ENCODE data around the gene NFASC. TPM values are rescaled to one million over a fixed set of nuclear protein-coding genes. Genes with fewer than 3 reads are reported as not detected.

NFASC gene
- polyA plus RNA-seq, 3 donors, result 0.08 TPM; not detected in 2

GRCh38 chr1:205017766-205018165, 147.1 kb downstream of the NFASC start:
- Histone ChIP-seq H3K9ac (ENCODE audit: insufficient read depth, low read length, poor library complexity, severe bottlenecking) (no peak overlapping the region), H3K4me3 (replicated peaks in 1 of 3; ENCODE audit: low read depth in 2 of 3, low read length in 3 of 3) (no peak overlapping the region), H3K27ac (ENCODE audit: low read depth in 1 of 2, low read length in 2 of 2) (no peak overlapping the region), H4K20me1 (ENCODE audit: insufficient read depth, low read length) (no peaks in the 10 kb centered on the region), H3K79me2 (ENCODE audit: insufficient read depth, low read length) (no peaks in the 10 kb centered on the region), H3K4me1 (ENCODE audit: control insufficient read depth in 1 of 2, insufficient read depth in 2 of 2, low read length in 2 of 2) (no peaks in the 10 kb centered on the region), H3K4me2 (replicated peaks; ENCODE audit: extremely low read depth, low read length, poor library complexity, severe bottlenecking) (no peak overlapping the region), H3K9me3 (replicated peaks in 1 of 2; ENCODE audit: control insufficient read depth in 1 of 2, insufficient read depth in 1 of 2, low read length in 2 of 2) (no peaks in the 10 kb centered on the region), H3K27me3 (ENCODE audit: control insufficient read depth in 2 of 2, insufficient read depth in 2 of 2, low read length in 2 of 2) (no peaks in the 10 kb centered on the region), H2AFZ (ENCODE audit: insufficient read depth, low read depth, low read length, poor library complexity, severe bottlenecking) (no peak overlapping the region), H3K36me3 (replicated peaks in 1 of 2; ENCODE audit: control insufficient read depth in 1 of 2, insufficient read depth in 2 of 2, low read length in 2 of 2) (no peaks in the 10 kb centered on the region)
- Mint-ChIP-seq H3K27ac (no peak overlapping the region), H3K9me3 (peaks cover 0 to 2% (median 0%) of the 10 kb centered on the region in 7 donors), H3K4me3 (no peak overlapping the region), H3K36me3 (no peaks in the 10 kb centered on the region), H3K27me3 (ENCODE audit: low read depth in 3 of 3) (peaks cover 1 to 7% (median 5%) of the 10 kb centered on the region in 3 donors), H3K4me1 (peaks cover 6% of the 10 kb centered on the region)
- intact Hi-C loops (cut with micrococcal nuclease), result no loop called here
- no peak for DNase-seq
- no peak for TF ChIP-seq CTCF (IDR thresholded peaks at IDR 0.05)
- WGBS (ENCODE audit: insufficient coverage), result 93% methylated on average over 3 of the region's 7 CpGs

GRCh38 chr1:205018381-205018780, 147.7 kb downstream of the NFASC start:
- TF ChIP-seq CTCF (IDR thresholded peaks at IDR 0.05), result no peak
- Mint-ChIP-seq H3K27me3 (ENCODE audit: low read depth in 3 of 3) (peaks cover 1 to 7% (median 5%) of the 10 kb centered on the region in 3 donors), H3K9me3 (peaks cover 0 to 2% (median 0%) of the 10 kb centered on the region in 7 donors), H3K4me1 (peaks cover 6% of the 10 kb centered on the region), H3K27ac (no peak overlapping the region), H3K4me3 (no peak overlapping the region), H3K36me3 (no peaks in the 10 kb centered on the region)
- Histone ChIP-seq H3K27me3 (ENCODE audit: control insufficient read depth in 2 of 2, insufficient read depth in 2 of 2, low read length in 2 of 2) (no peaks in the 10 kb centered on the region), H3K4me2 (replicated peaks; ENCODE audit: extremely low read depth, low read length, poor library complexity, severe bottlenecking) (no peak overlapping the region), H4K20me1 (ENCODE audit: insufficient read depth, low read length) (no peaks in the 10 kb centered on the region), H3K4me3 (replicated peaks in 1 of 3; ENCODE audit: low read depth in 2 of 3, low read length in 3 of 3) (no peak overlapping the region), H2AFZ (ENCODE audit: insufficient read depth, low read depth, low read length, poor library complexity, severe bottlenecking) (no peak overlapping the region), H3K4me1 (ENCODE audit: control insufficient read depth in 1 of 2, insufficient read depth in 2 of 2, low read length in 2 of 2) (no peaks in the 10 kb centered on the region), H3K9me3 (replicated peaks in 1 of 2; ENCODE audit: control insufficient read depth in 1 of 2, insufficient read depth in 1 of 2, low read length in 2 of 2) (no peaks in the 10 kb centered on the region), H3K27ac (ENCODE audit: low read depth in 1 of 2, low read length in 2 of 2) (no peak overlapping the region), H3K79me2 (ENCODE audit: insufficient read depth, low read length) (no peaks in the 10 kb centered on the region), H3K36me3 (replicated peaks in 1 of 2; ENCODE audit: control insufficient read depth in 1 of 2, insufficient read depth in 2 of 2, low read length in 2 of 2) (no peaks in the 10 kb centered on the region), H3K9ac (ENCODE audit: insufficient read depth, low read length, poor library complexity, severe bottlenecking) (no peak overlapping the region)
- 83% methylated on average over 1 of the region's 2 CpGs for WGBS (ENCODE audit: insufficient coverage)
- no peak for DNase-seq
- intact Hi-C loops (cut with micrococcal nuclease), result no loop called here

All from CD14-positive monocyte (primary cell).